C4-2B (cell line): ENCODE measurements around the gene RTN3.

ENCODE experiments used
- CTCF ChIP-seq: fragments of 450-650 bp; conservative IDR thresholded peaks from 2 replicates; pipeline ENCODE4 v1.5.1; 2017; ENCODE audit warnings: mild to moderate bottlenecking
- ZFX ChIP-seq: fragments of 450-650 bp; IDR thresholded peaks from 2 replicates; pipeline ENCODE4 v1.6.1; 2017

GRCh38 chr11:63672936-63673539 lies 8.3 kb upstream of the RTN3 start:
- TF ChIP-seq CTCF: no peak
- no peak for TF ChIP-seq ZFX
